Osteoblast (primary cell): ENCODE results near the gene AHI1. TPM values are rescaled to one million over a fixed set of nuclear protein-coding genes. Genes with fewer than 3 reads are reported as not detected.

Source experiments
- DNase-seq: peaks from one replicate; pipeline ENCODE4 v3.0.0; 2011; ENCODE audit warnings: low spot score, mixed read lengths; ENCODE audit not compliant: insufficient read length; ENCODE audit errors: missing footprints
- H2AFZ ChIP-seq: 2 replicates; pipeline ENCODE4 v1.6.0; 2011; ENCODE audit warnings: mild to moderate bottlenecking, low read length
- H3K27ac ChIP-seq: 2 replicates; pipeline ENCODE4 v1.5.1; 2011; ENCODE audit warnings: mild to moderate bottlenecking, low read depth, low read length, moderate library complexity
- H3K27me3 ChIP-seq: 2 replicates; pipeline ENCODE4 v1.6.0; 2012; ENCODE audit warnings: mild to moderate bottlenecking, control low read depth, inconsistent platforms, low read length, moderate library complexity; ENCODE audit not compliant: insufficient read depth
- H3K36me3 ChIP-seq: 2 replicates; pipeline ENCODE4 v1.5.1; 2011; ENCODE audit warnings: mild to moderate bottlenecking, low read length, control low read depth, moderate library complexity; ENCODE audit not compliant: insufficient read depth
- H3K4me1 ChIP-seq: 2 replicates; pipeline ENCODE4 v1.5.1; 2011; ENCODE audit warnings: mild to moderate bottlenecking, low read length, control low read depth, moderate library complexity; ENCODE audit not compliant: insufficient read depth
- H3K4me2 ChIP-seq: 2 replicates; pipeline ENCODE4 v1.6.0; 2011; ENCODE audit warnings: mild to moderate bottlenecking, low read length; ENCODE audit not compliant: insufficient read depth
- H3K4me3 ChIP-seq: fragments of 200-600 bp; sonication (generic); 3 replicates; pipeline ENCODE4 v1.5.1; 2012; ENCODE audit warnings: mild to moderate bottlenecking, low read length, inconsistent platforms; ENCODE audit not compliant: insufficient read depth
- H3K79me2 ChIP-seq: 2 replicates; pipeline ENCODE4 v1.6.0; 2012; ENCODE audit warnings: mild to moderate bottlenecking, low read length, control low read depth, inconsistent platforms; ENCODE audit not compliant: insufficient read depth
- H3K9me3 ChIP-seq: 2 replicates; pipeline ENCODE4 v1.5.1; 2011; ENCODE audit warnings: low read depth, low read length, control low read depth
- H4K20me1 ChIP-seq: 2 replicates; pipeline ENCODE4 v1.6.0; 2012; ENCODE audit warnings: mild to moderate bottlenecking, low read length, control low read depth; ENCODE audit not compliant: insufficient read depth
- CTCF ChIP-seq: IDR thresholded peaks from 2 replicates; pipeline ENCODE4 v1.5.1; 2011; ENCODE audit warnings: mild to moderate bottlenecking, low read depth, low read length, moderate library complexity; ENCODE audit errors: extremely low read depth
- total RNA-seq: library from RNA; depleted of rRNA; stranded (reverse); fragments of >200 nt; gene quantifications from 2 replicates; pipeline ENCODE4 v1.2.3, GENCODE V29; 2012

AHI1 gene
- total RNA-seq, 1 donor, result 50.3 TPM

GRCh38 chr6:135291288-135292076, 206.1 kb downstream of the AHI1 start:
- Histone ChIP-seq H4K20me1 (no peaks in the 10 kb centered on the region), H3K27ac (no peak overlapping the region), H3K27me3 (no peaks in the 10 kb centered on the region), H3K9me3 (no peaks in the 10 kb centered on the region), H3K4me1 (peaks cover 13% of the 10 kb centered on the region), H3K36me3 (peaks cover 20% of the 10 kb centered on the region), H3K4me3 (no peak overlapping the region), H3K4me2 (no peak overlapping the region), H2AFZ (no peak overlapping the region), H3K79me2 (no peaks in the 10 kb centered on the region)
- no peak for TF ChIP-seq CTCF
- DNase-seq, result no peak

GRCh38 chr6:135289816-135290215, 207.7 kb downstream of the AHI1 start:
- Histone ChIP-seq H3K9me3 (no peaks in the 10 kb centered on the region), H4K20me1 (no peaks in the 10 kb centered on the region), H3K4me3 (no peak overlapping the region), H3K36me3 (peaks cover 18% of the 10 kb centered on the region), H3K4me2 (no peak overlapping the region), H3K27ac (no peak overlapping the region), H3K4me1 (peaks cover 13% of the 10 kb centered on the region), H3K27me3 (no peaks in the 10 kb centered on the region), H3K79me2 (no peaks in the 10 kb centered on the region), H2AFZ (no peak overlapping the region)
- no peak for TF ChIP-seq CTCF
- no peak for DNase-seq

GRCh38 chr6:135286962-135287538, 210.5 kb downstream of the AHI1 start:
- DNase-seq, result no peak
- Histone ChIP-seq H2AFZ (no peak overlapping the region), H3K36me3 (peaks cover 18% of the 10 kb centered on the region), H3K27me3 (no peaks in the 10 kb centered on the region), H3K4me1 (peaks cover 12% of the 10 kb centered on the region), H4K20me1 (no peaks in the 10 kb centered on the region), H3K27ac (no peak overlapping the region), H3K79me2 (no peaks in the 10 kb centered on the region), H3K9me3 (no peaks in the 10 kb centered on the region), H3K4me2 (no peak overlapping the region), H3K4me3 (no peak overlapping the region)
- TF ChIP-seq CTCF, result no peak

- no peaks in the 10 kb centered on the region for H3K27me3 ChIP-seq
- no peak overlapping the region for H3K27ac ChIP-seq
- DNase-seq, result no peak
- TF ChIP-seq CTCF, result no peak
- no peak overlapping the region for H3K4me2 ChIP-seq
- no peaks in the 10 kb centered on the region for H3K4me1 ChIP-seq
- no peaks in the 10 kb centered on the region for H4K20me1 ChIP-seq
- H3K4me3 ChIP-seq, result no peak overlapping the region
- no peak overlapping the region for H2AFZ ChIP-seq
- no peaks in the 10 kb centered on the region for H3K79me2 ChIP-seq
- no peaks in the 10 kb centered on the region for H3K9me3 ChIP-seq
- peaks cover 17% of the 10 kb centered on the region for H3K36me3 ChIP-seq
Observed at GRCh38 chr6:135285165-135285564, 212.4 kb downstream of the AHI1 start.
